Mesenchymal stem cell (in vitro differentiated cells and primary cell): ENCODE measurements around the gene TNFRSF1A.

Source experiments
- DNase-seq: peaks from one replicate; pipeline ENCODE4 v3.0.0-alpha.2; 2013
- H2AFZ ChIP-seq: one replicate; pipeline ENCODE4 v1.6.1; 2013; ENCODE audit warnings: low read depth, mild to moderate bottlenecking, control low read depth, inconsistent platforms, low read length, moderate library complexity
- H2AK5ac ChIP-seq: 2 replicates; pipeline ENCODE4 v1.6.1; 2013; ENCODE audit warnings: low read length, moderate library complexity, mild to moderate bottlenecking, inconsistent platforms; ENCODE audit not compliant: severe bottlenecking
- H2BK120ac ChIP-seq: one replicate; pipeline ENCODE4 v1.6.1; 2013; ENCODE audit warnings: low read depth, mild to moderate bottlenecking, inconsistent platforms, low read length, moderate library complexity
- H2BK12ac ChIP-seq, 2 experiments: one replicate each; pipeline ENCODE4 v1.6.1; 2013; ENCODE audit warnings: inconsistent platforms in 2 of 2, low read length in 2 of 2, mild to moderate bottlenecking in 2 of 2, moderate library complexity in 2 of 2, control low read depth in 1 of 2
- H2BK15ac ChIP-seq: one replicate; pipeline ENCODE4 v1.6.1; 2013; ENCODE audit warnings: mild to moderate bottlenecking, low read depth, inconsistent platforms; ENCODE audit not compliant: poor library complexity, severe bottlenecking
- H2BK5ac ChIP-seq: 2 replicates; pipeline ENCODE4 v1.6.1; 2013; ENCODE audit warnings: low read depth, mild to moderate bottlenecking, low read length, control low read depth, inconsistent platforms; ENCODE audit not compliant: poor library complexity, severe bottlenecking
- H3K14ac ChIP-seq, 2 experiments: one replicate each; pipeline ENCODE4 v1.6.1; 2013; ENCODE audit warnings: inconsistent platforms in 2 of 2, low read length in 2 of 2, control low read depth in 1 of 2, mild to moderate bottlenecking in 1 of 2, moderate library complexity in 1 of 2
- H3K18ac ChIP-seq, 2 experiments: one replicate each; pipeline ENCODE4 v1.6.1; 2013; ENCODE audit warnings: inconsistent platforms in 2 of 2, low read length in 2 of 2, control low read depth in 1 of 2, low read depth in 1 of 2, mild to moderate bottlenecking in 1 of 2
- H3K23ac ChIP-seq, 2 experiments: one replicate each; pipeline ENCODE4 v1.6.1; 2013; ENCODE audit warnings: inconsistent platforms in 2 of 2, low read length in 2 of 2, mild to moderate bottlenecking in 2 of 2, moderate library complexity in 2 of 2, control low read depth in 1 of 2
- H3K27ac ChIP-seq: 2 replicates; pipeline ENCODE4 v1.5.1; 2013; ENCODE audit warnings: mild to moderate bottlenecking, moderate library complexity, low read length, control low read depth, inconsistent platforms; ENCODE audit not compliant: poor library complexity, severe bottlenecking
- H3K27me3 ChIP-seq, 2 experiments: 2 replicates each; pipeline versions ENCODE4 v1.6.1 to v1.7.0; 2013; ENCODE audit warnings: low read length in 2 of 2, mild to moderate bottlenecking in 2 of 2, moderate library complexity in 2 of 2, control low read depth in 1 of 2, inconsistent platforms in 1 of 2; ENCODE audit not compliant: control insufficient read depth in 1 of 2, insufficient read depth in 1 of 2
- H3K36me3 ChIP-seq, 2 experiments: 2 replicates each; pipeline versions ENCODE4 v1.6.1 to v1.7.0; 2013; ENCODE audit warnings: low read length in 2 of 2, control low read depth in 1 of 2, inconsistent platforms in 1 of 2, low read depth in 1 of 2, mild to moderate bottlenecking in 1 of 2; ENCODE audit not compliant: insufficient read depth in 2 of 2, control insufficient read depth in 1 of 2
- H3K4ac ChIP-seq, 2 experiments: one replicate each; pipeline ENCODE4 v1.6.1; 2013; ENCODE audit warnings: inconsistent platforms in 2 of 2, low read length in 2 of 2, mild to moderate bottlenecking in 2 of 2, moderate library complexity in 2 of 2, control low read depth in 1 of 2, low read depth in 1 of 2
- H3K4me1 ChIP-seq: 2 replicates; pipeline ENCODE4 v1.6.1; 2013; ENCODE audit warnings: low read depth, low read length, control low read depth; ENCODE audit not compliant: control insufficient read depth, insufficient read depth
- H3K4me2 ChIP-seq: 2 replicates; pipeline ENCODE4 v1.6.1; 2013; ENCODE audit warnings: low read length, mild to moderate bottlenecking, inconsistent platforms; ENCODE audit not compliant: poor library complexity, severe bottlenecking
- H3K4me3 ChIP-seq, 2 experiments: 2 replicates each; pipeline versions ENCODE4 v1.5.1 to v1.7.0; 2013; ENCODE audit warnings: low read length in 2 of 2, mild to moderate bottlenecking in 2 of 2, control low read depth in 1 of 2, low read depth in 1 of 2; ENCODE audit not compliant: insufficient read depth in 1 of 2
- H3K79me1 ChIP-seq: replicated peaks from 2 replicates; pipeline ENCODE4 v1.6.1; 2013; ENCODE audit warnings: mild to moderate bottlenecking, control low read depth, low read length, inconsistent platforms; ENCODE audit not compliant: poor library complexity, severe bottlenecking
- H3K9ac ChIP-seq: 2 replicates; pipeline ENCODE4 v1.7.0; 2013; ENCODE audit warnings: mild to moderate bottlenecking, low read length, moderate library complexity
- H3K9me3 ChIP-seq: 2 replicates; pipeline ENCODE4 v1.7.0; 2013; ENCODE audit warnings: mild to moderate bottlenecking, low read length; ENCODE audit not compliant: control insufficient read depth
- H4K8ac ChIP-seq: one replicate; pipeline ENCODE4 v1.6.1; 2013; ENCODE audit warnings: inconsistent platforms, mild to moderate bottlenecking, low read length, moderate library complexity
- H4K91ac ChIP-seq: one replicate; pipeline ENCODE4 v1.6.1; 2013; ENCODE audit warnings: mild to moderate bottlenecking, low read length, inconsistent platforms
- WGBS: methylation state at CpG from one replicate; pipeline ENCODE4 v1.1.7; 2013; ENCODE audit warnings: mixed read lengths; 5-methylcytosine and 5-hydroxymethylcytosine counted together

The TNFRSF1A gene

GRCh38 chr12:6335451-6336078 is 6.3 kb downstream of the TNFRSF1A start:
- Histone ChIP-seq H3K27me3 (no peaks in the 10 kb centered on the region), H2BK120ac (peak overlapping the region; percentile 98), H3K36me3 (peaks cover 36 to 51% of the 10 kb centered on the region in 2 experiments), H3K14ac (peak overlapping the region in 1 of 2 experiments; percentile 80), H4K91ac (peak overlapping the region; percentile 100), H2BK12ac (peak overlapping the region; percentile 99 to 100), H3K4me3 (peak overlapping the region in 1 of 2 experiments; percentile 72), H4K8ac (peak overlapping the region; percentile 98), H3K4me1 (peaks cover 59% of the 10 kb centered on the region), H2BK15ac (peak overlapping the region; percentile 97), H3K4me2 (peak overlapping the region; percentile 79), H3K4ac (peak overlapping the region; percentile 99), H3K79me1 (peaks cover 8% of the 10 kb centered on the region), H2BK5ac (peak overlapping the region; percentile 100), H3K9ac (peak overlapping the region; percentile 97), H3K9me3 (no peaks in the 10 kb centered on the region), H3K23ac (peak overlapping the region in 1 of 2 experiments; percentile 95), H3K27ac (peak overlapping the region; percentile 99), H2AK5ac (peak overlapping the region; percentile 99), H2AFZ (no peak overlapping the region), H3K18ac (peak overlapping the region; percentile 99 to 100)
- WGBS: 3% methylated on average over 7 of the region's 11 CpGs
- peak; percentile 94 for DNase-seq

DNA sequence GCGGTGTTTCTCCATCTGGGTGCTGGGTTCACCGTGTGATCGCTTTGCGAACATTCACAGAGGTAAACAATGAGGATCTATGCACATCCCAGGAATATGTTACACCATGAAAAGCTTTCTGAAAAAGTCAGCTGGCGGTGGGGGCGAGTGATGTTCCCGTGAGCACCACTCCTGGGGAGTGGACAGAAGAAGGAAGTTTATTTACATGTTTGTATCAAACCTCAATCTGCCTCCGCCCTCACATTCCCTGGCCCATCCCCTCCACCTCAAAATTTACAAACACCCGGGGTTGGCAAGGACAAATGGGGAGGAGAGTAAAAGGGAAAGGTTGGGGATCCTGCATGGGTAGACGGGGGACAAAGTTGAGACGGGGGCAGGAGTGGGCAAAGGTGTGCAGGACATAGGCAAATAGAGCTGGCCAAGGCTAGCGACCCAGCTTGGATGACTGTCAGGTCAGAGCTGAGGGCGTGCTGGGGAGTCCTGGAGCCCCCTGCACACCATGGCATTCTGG is 6.9 kb downstream of the TNFRSF1A start:
- Histone ChIP-seq H2BK5ac (peak overlapping the region; percentile 75), H3K79me1 (peaks cover 12% of the 10 kb centered on the region), H3K36me3 (peaks cover 41 to 57% of the 10 kb centered on the region in 2 experiments), H3K27ac (peak overlapping the region; percentile 99), H3K14ac (peak overlapping the region in 1 of 2 experiments; percentile 80), H3K9ac (peak overlapping the region; percentile 97), H2BK120ac (peak overlapping the region; percentile 71), H3K27me3 (no peaks in the 10 kb centered on the region), H4K91ac (peak overlapping the region; percentile 97), H3K18ac (peak overlapping the region; percentile 98 to 99), H3K4me1 (peaks cover 61% of the 10 kb centered on the region), H3K4me3 (peak overlapping the region in 1 of 2 experiments; percentile 72), H2AFZ (no peak overlapping the region), H2BK15ac (peak overlapping the region; percentile 97), H3K4me2 (peak overlapping the region; percentile 17), H3K9me3 (no peaks in the 10 kb centered on the region), H3K4ac (peak overlapping the region; percentile 84 to 97), H2AK5ac (peak overlapping the region; percentile 77), H4K8ac (peak overlapping the region; percentile 94), H3K23ac (no peak overlapping the region), H2BK12ac (peak overlapping the region; percentile 11 to 79)
- peak; percentile 47 for DNase-seq
- 63% methylated on average over 8 of the region's 13 CpGs for WGBS

DNA sequence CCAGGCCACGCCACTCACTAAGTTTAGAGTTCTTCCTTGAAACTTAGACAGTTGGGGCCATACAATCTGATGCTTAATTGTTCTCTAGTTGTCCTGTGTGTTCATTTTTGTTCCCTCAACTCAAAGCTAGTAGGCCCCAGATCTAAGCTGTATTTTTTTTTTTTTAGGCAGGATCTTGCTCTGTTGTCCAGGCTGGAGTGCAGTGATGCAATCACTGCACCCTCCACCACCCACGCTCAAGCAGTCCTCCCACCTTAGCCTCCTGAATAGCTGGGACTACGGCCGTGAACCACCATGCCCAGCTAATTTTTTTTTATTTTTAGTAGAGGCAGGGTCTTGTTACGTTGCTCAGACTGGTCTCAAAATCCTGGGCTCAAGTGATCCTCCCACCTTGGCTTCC is 7.5 kb downstream of the TNFRSF1A start:
- Histone ChIP-seq H3K18ac (peak overlapping the region; percentile 47 to 69), H2BK120ac (peak overlapping the region; percentile 0), H2BK12ac (no peak overlapping the region), H4K8ac (no peak overlapping the region), H3K4me1 (peaks cover 58% of the 10 kb centered on the region), H2BK15ac (peak overlapping the region; percentile 28), H2AFZ (no peak overlapping the region), H3K27ac (peak overlapping the region; percentile 99), H3K4me3 (peak overlapping the region in 1 of 2 experiments; percentile 72), H3K4ac (peak overlapping the region in 1 of 2 experiments; percentile 26), H3K23ac (no peak overlapping the region), H2BK5ac (peak overlapping the region; percentile 1), H3K9me3 (no peaks in the 10 kb centered on the region), H3K79me1 (peaks cover 19% of the 10 kb centered on the region), H4K91ac (peak overlapping the region; percentile 36), H3K4me2 (no peak overlapping the region), H3K27me3 (no peaks in the 10 kb centered on the region), H2AK5ac (peak overlapping the region; percentile 77), H3K14ac (no peak overlapping the region), H3K9ac (peak overlapping the region; percentile 97), H3K36me3 (peaks cover 48 to 63% of the 10 kb centered on the region in 2 experiments)
- no peak for DNase-seq
- 63% methylated on average over 1 of the region's 5 CpGs for WGBS

DNA sequence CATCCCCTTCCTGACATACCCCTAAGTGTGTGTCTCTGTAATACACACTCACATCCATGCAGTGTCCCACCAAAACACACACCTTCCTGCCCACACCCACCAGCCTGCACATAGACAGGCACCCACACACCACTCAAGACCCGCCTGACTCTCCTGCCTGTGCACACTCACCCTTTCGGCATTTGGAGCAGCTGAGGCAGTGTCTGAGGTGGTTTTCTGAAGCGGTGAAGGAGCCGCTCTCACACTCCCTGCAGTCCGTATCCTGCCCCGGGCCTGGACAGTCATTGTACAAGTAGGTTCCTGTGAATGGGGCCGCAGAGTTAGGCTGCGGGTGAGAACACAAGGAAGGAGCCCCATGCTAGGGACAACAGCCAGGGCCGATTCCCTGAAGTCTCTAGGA is 8.3 kb downstream of the TNFRSF1A start:
- H3K27me3 ChIP-seq: no peaks in the 10 kb centered on the region
- H3K79me1 ChIP-seq: peaks cover 26% of the 10 kb centered on the region
- H2AK5ac ChIP-seq: peak overlapping the region; percentile 77
- peak overlapping the region; percentile 40 for H4K91ac ChIP-seq
- H3K14ac ChIP-seq: peak overlapping the region in 1 of 2 experiments; percentile 71
- DNase-seq: peak; percentile 80
- H3K9me3 ChIP-seq: no peaks in the 10 kb centered on the region
- WGBS: 43% methylated on average over 9 of the region's 9 CpGs
- peak overlapping the region in 1 of 2 experiments; percentile 61 for H3K23ac ChIP-seq
- peak overlapping the region in 1 of 2 experiments; percentile 5 for H3K4me3 ChIP-seq
- peaks cover 54 to 71% of the 10 kb centered on the region in 2 experiments for H3K36me3 ChIP-seq
- H3K9ac ChIP-seq: peak overlapping the region; percentile 97
- no peak overlapping the region for H3K4me2 ChIP-seq
- H2AFZ ChIP-seq: no peak overlapping the region
- peak overlapping the region; percentile 44 to 47 for H3K18ac ChIP-seq
- H2BK12ac ChIP-seq: peak overlapping the region in 1 of 2 experiments; percentile 23
- peak overlapping the region; percentile 33 for H2BK5ac ChIP-seq
- H3K27ac ChIP-seq: peak overlapping the region; percentile 99
- peak overlapping the region; percentile 0 for H2BK120ac ChIP-seq
- H2BK15ac ChIP-seq: no peak overlapping the region
- peaks cover 55% of the 10 kb centered on the region for H3K4me1 ChIP-seq
- H4K8ac ChIP-seq: peak overlapping the region; percentile 64
- H3K4ac ChIP-seq: peak overlapping the region; percentile 1 to 3
